ENCODE results near the gene CALML5.

CALML5 gene

GRCh38 chr10:5462841-5463293 lies 36.5 kb downstream of the CALML5 start:
- DNase-seq (ENCODE audit: low read depth in 3 of 3): no peak

GRCh38 chr10:5461914-5462840 lies 37.2 kb downstream of the CALML5 start:
- no peak for DNase-seq (ENCODE audit: low read depth in 3 of 3)

GRCh38 chr10:5461203-5461588 lies 38.2 kb downstream of the CALML5 start:
- DNase-seq (ENCODE audit: low read depth in 3 of 3): no peak

DNA sequence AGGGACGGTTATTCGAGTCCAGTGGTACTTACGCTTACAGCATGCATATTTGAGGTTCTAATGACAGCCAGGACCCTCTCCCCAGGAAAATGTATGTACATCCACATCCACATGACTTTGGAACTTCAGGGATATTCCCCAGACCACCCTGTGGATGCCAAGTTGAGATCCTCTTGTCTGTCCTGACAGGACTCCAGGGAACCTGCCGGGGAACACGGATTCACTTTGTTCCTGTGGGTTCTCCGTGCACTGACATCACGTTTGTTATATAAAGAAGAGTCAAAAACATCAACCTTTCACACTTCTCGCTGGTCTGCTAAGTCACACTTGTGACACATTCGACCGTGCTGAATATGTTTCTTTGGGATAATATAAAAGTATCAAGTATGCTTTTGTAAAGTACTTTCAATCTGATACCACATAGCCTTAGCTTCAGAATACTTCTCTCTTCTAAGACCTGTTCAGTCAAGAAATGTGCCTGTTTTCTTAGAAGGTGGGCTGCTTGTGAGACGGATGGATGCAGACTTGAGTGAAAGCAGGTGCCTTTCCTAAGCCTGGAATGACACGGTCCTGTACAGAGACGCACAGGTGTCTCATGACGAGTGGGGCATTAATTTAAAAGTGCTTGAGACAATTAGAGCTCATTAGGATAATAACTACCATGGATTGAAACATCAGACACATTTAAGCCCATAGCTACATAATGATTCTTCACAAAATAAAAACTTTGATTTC lies 38.7 kb downstream of the CALML5 start:
- no peak for DNase-seq (ENCODE audit: low read depth in 3 of 3)

DNA sequence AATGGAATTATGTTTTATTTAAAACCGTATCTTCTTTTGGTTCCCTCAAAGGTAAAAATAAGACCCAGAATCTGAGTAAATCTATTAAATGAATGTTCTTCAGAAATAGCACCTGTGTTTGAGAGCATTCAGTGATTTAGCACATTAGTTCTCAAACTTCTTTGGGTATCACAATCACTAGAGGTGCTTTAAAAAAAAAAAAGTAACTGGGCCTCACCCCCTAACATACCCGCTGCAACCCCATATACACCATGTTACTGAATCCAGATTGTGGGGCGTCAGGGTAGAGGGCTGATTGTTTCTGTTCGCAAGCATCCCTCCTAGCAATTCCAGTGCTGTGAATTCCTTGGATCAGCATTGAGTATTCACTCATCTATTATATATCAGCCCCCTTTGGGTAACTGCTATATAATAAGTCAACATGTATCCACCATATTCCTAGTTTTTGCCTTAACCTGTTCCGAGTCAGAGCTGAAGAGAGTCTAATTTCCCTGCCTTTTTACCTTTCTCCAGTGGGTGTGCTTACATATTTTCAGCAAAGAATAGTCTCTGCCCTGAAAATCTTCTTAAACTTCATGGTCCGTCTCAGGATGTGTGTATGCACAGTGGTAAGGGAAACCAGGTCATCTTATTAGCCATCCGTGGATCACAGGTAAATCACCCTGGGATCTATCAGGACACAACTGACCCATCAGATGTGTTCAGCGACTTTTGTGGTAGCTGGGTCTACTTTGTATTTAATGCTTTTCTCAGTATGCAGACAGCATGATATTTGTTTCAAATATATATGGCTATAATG lies 40.2 kb downstream of the CALML5 start:
- DNase-seq (ENCODE audit: low read depth in 3 of 3): no peak

- no peak for DNase-seq (ENCODE audit: low read depth in 3 of 3)
Observed at GRCh38 chr10:5458425-5458824, 40.9 kb downstream of the CALML5 start.

- no peak for DNase-seq (ENCODE audit: low read depth in 3 of 3)
Observed at GRCh38 chr10:5457741-5458140, 41.6 kb downstream of the CALML5 start.

DNA sequence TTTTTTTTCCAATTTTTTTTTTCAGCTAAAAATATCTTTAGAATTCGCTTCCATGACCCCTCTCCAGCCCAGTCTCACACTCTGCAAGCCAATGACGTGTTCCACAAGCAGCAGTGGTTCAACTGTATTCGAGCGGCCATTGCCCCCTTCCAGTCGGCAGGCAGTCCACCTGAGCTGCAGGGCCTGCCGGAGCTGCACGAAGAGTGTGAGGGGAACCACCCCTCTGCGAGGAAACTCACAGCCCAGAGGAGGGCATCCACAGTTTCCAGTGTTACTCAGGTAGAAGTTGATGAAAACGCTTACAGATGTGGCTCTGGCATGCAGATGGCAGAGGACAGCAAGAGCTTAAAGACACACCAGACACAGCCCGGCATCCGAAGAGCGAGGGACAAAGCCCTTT lies 42.8 kb downstream of the CALML5 start:
- DNase-seq (ENCODE audit: low read depth in 3 of 3): no peak

DNA sequence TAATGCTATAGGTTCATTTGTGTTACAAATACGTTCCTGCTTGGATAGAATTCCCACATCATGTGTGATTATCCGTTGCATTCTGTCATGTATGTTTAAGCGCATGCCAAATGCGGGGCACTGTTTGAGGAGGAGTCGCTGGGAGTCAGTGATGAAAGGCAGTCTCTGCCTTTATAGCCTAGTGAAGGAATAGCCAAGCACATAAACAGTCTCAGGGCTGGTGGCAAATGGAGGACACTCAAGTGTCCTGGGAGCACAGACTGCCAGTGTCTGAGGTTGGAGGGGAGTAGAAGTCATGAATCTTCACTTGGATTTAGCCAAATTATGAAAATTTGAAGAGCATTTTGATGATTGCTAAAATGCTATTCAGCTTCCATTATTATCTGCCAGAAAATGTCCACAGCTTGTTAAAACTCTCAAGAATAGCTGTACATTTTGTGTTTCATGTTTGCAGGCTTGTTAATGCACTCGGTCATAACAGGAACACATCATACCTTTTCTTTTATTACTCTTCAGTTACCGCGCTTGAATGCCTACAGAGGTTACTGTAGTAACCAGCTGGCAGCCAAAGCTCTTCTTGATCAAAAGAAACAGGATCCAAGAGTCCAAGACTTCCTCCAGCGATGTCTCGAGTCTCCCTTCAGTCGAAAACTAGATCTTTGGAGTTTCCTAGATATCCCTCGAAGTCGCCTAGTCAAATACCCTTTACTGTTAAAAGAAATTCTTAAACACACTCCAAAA lies 45.5 kb downstream of the CALML5 start:
- no peak for DNase-seq (ENCODE audit: low read depth in 3 of 3)

- no peak for DNase-seq (ENCODE audit: low read depth in 3 of 3)
Observed at GRCh38 chr10:5450605-5451384, 48.6 kb downstream of the CALML5 start.

- no peak for DNase-seq (ENCODE audit: low read depth in 3 of 3)
Observed at GRCh38 chr10:5449823-5450222, 49.5 kb downstream of the CALML5 start.

DNA sequence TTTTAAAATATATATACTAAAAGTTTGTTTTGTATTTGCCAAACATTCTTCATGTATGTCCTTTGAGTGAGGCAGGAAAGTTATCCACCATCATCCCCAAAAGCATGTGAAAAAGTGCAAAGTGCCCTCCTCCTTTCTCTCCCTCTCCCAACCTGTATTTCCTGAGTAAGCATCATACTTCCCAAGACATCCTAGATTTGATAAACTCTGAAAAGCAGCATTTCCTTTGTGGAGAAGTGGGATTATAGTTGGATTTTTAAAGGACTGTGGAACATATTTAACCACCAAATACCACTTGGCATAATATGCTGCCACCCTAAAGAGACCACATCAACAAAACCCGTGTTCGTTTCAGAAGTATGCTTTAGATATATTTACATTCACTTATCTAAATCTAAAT lies 50.1 kb downstream of the CALML5 start:
- no peak for DNase-seq (ENCODE audit: low read depth in 3 of 3)

Data from stimulated activated CD4-positive, alpha-beta T cell treated with anti-CD3 and anti-CD28 coated beads, TNF-alpha, amount 100 ng/mL, for 24 hours (primary cell).